Endothelial cell of umbilical vein (primary cell): ENCODE results near the gene MRPS23. TPM values are rescaled to one million over a fixed set of nuclear protein-coding genes. Genes with fewer than 3 reads are reported as not detected.

Experiments used
- BruUV-seq: library from RNA; stranded (reverse); fragments of 400-500 nt; replicated peaks from 2 replicates; lab custom pipeline; 2021; lab: Mats Ljungman, UMichigan
- CTCF ChIA-PET: fragments of 300-600, 350-600 bp; sonication (Branson Sonifier 250); formaldehyde crosslinking; loops from one replicate; lab custom pipeline; 2021; ENCODE audit warnings: antibody characterized with exemption, inconsistent platforms; lab: Charles Lee
- POLR2A ChIA-PET: fragments of 300-600, 350-600 bp; sonication (Branson Sonifier 250); formaldehyde crosslinking; loops from one replicate; lab custom pipeline; 2021; ENCODE audit warnings: antibody characterized with exemption, inconsistent platforms; lab: Charles Lee
- DNase-seq: peaks from one replicate; pipeline ENCODE4 v3.0.0-alpha.2; 2011; ENCODE audit warnings: low read depth, low spot score
- FAIRE-seq: peaks from 2 replicates; lab custom pipeline; 2011; peaks lifted over from hg19 to GRCh38; lab: Jason Lieb, UNC
- H2AFZ ChIP-seq: 2 replicates; pipeline ENCODE4 v1.6.0; 2012; ENCODE audit warnings: low read depth, low read length, control low read depth, inconsistent platforms
- H3K27ac ChIP-seq: 2 replicates; pipeline ENCODE4 v1.5.1; 2011; ENCODE audit warnings: low read depth, mild to moderate bottlenecking, control low read depth, low read length, moderate library complexity; ENCODE audit not compliant: insufficient read depth
- H3K27me3 ChIP-seq, 2 experiments: 2 replicates each; pipeline versions ENCODE4 v1.6.0 to v1.6.1; 2011; ENCODE audit warnings: low read length in 2 of 2, mixed read lengths in 1 of 2; ENCODE audit not compliant: control insufficient read depth in 2 of 2, insufficient read depth in 2 of 2
- H3K36me3 ChIP-seq, 2 experiments: 2 replicates in 1 of 2; 3 replicates in 1 of 2; pipeline ENCODE4 v1.5.1; 2011; ENCODE audit warnings: low read length in 2 of 2, mild to moderate bottlenecking in 1 of 2, moderate library complexity in 1 of 2; ENCODE audit not compliant: control insufficient read depth in 2 of 2, insufficient read depth in 2 of 2; ENCODE audit errors: extremely low read depth in 1 of 2
- H3K4me1 ChIP-seq: 3 replicates; pipeline ENCODE4 v1.5.1; 2011; ENCODE audit warnings: mild to moderate bottlenecking, low read length; ENCODE audit not compliant: control insufficient read depth, insufficient read depth; ENCODE audit errors: extremely low read depth
- H3K4me2 ChIP-seq: 2 replicates; pipeline ENCODE4 v1.6.1; 2011; ENCODE audit warnings: low read length, control low read depth, mixed read lengths; ENCODE audit not compliant: insufficient read depth
- H3K4me3 ChIP-seq, 3 experiments: fragments of 200-600 bp in 1 of 3; sonication (generic), shearing (Covaris generic) in 1 of 3; replicated peaks in 1 of 3; 2 replicates each; pipeline ENCODE4 v1.5.1; 2011 to 2016; ENCODE audit warnings: control low read depth in 3 of 3, low read length in 3 of 3, mild to moderate bottlenecking in 2 of 3, inconsistent platforms in 1 of 3, low read depth in 1 of 3, moderate library complexity in 1 of 3; ENCODE audit not compliant: insufficient read depth in 1 of 3
- H3K79me2 ChIP-seq: 2 replicates; pipeline ENCODE4 v1.6.0; 2012; ENCODE audit warnings: low read length, inconsistent platforms; ENCODE audit not compliant: control insufficient read depth, insufficient read depth
- H3K9ac ChIP-seq: replicated peaks from 2 replicates; pipeline ENCODE3; 2011; ENCODE audit warnings: low read length, control low read depth; ENCODE audit not compliant: insufficient read depth; ENCODE audit errors: extremely low read depth
- H3K9me1 ChIP-seq: replicated peaks from 3 replicates; pipeline ENCODE4 v1.6.0; 2011; ENCODE audit warnings: mild to moderate bottlenecking, low read length; ENCODE audit not compliant: control insufficient read depth, insufficient read depth; ENCODE audit errors: extremely low read depth
- H3K9me3 ChIP-seq: replicated peaks from 2 replicates; pipeline ENCODE4 v1.5.1; 2012; ENCODE audit warnings: low read length, inconsistent platforms; ENCODE audit not compliant: control insufficient read depth, insufficient read depth
- H4K20me1 ChIP-seq: replicated peaks from 2 replicates; pipeline ENCODE3; 2011; ENCODE audit warnings: mild to moderate bottlenecking, low read length; ENCODE audit not compliant: control insufficient read depth, insufficient read depth; ENCODE audit errors: extremely low read depth
- EZH2 ChIP-seq: IDR thresholded peaks from 2 replicates; pipeline ENCODE4 v1.6.1; 2012; ENCODE audit warnings: borderline replicate concordance, low read depth, mild to moderate bottlenecking, moderate library complexity, low read length, inconsistent platforms; ENCODE audit not compliant: severe bottlenecking
- FOS ChIP-seq: IDR thresholded peaks from 2 replicates; pipeline ENCODE4 v1.6.1; 2011; ENCODE audit warnings: mild to moderate bottlenecking, low read length, moderate library complexity, borderline replicate concordance; ENCODE audit not compliant: insufficient read depth
- GATA2 ChIP-seq: IDR thresholded peaks from 2 replicates; pipeline ENCODE4 v1.7.0; 2011; ENCODE audit warnings: low read depth, mild to moderate bottlenecking, moderate library complexity, mixed read lengths, low read length; ENCODE audit not compliant: insufficient read length, insufficient read depth
- JUN ChIP-seq: IDR thresholded peaks from 2 replicates; pipeline ENCODE4 v1.6.1; 2011; ENCODE audit warnings: borderline replicate concordance, low read depth; ENCODE audit not compliant: insufficient read length, insufficient read depth
- MYC ChIP-seq: IDR thresholded peaks from one replicate; pipeline ENCODE4 v1.6.1; 2011; ENCODE audit warnings: mild to moderate bottlenecking, low read depth, low read length
- POLR2A ChIP-seq: IDR thresholded peaks from 2 replicates; pipeline ENCODE4 v1.6.1; 2012; ENCODE audit warnings: low read depth, mild to moderate bottlenecking, control low read depth, low read length
- POLR2AphosphoS5 ChIP-seq: IDR thresholded peaks from 2 replicates; pipeline ENCODE4 v1.6.1; 2012; ENCODE audit warnings: low read depth, mild to moderate bottlenecking, control low read depth, low read length, moderate library complexity; ENCODE audit not compliant: insufficient read depth
- dilution Hi-C: fragments of 300-500 bp; cut with MboI; formaldehyde crosslinking; loops from one replicate; pipeline ENCODE4 v1.15.0; 2019; ENCODE audit warnings: low sequenced_read_pairs; ENCODE audit not compliant: extremely low pct_ligation_motif_present
- intact Hi-C: fragments of 100-400 bp; cut with micrococcal nuclease; formaldehyde crosslinking; loops from one replicate; pipeline ENCODE4 v1.10.0; 2022
- polyA plus RNA-seq, 4 experiments: library from polyadenylated mRNA; depleted of rRNA in 3 of 4; stranded (reverse) in 3 of 4; unstranded in 1 of 4; fragments of >200 nt; gene quantifications; 2 replicates each; pipeline versions ENCODE4 v1.2.1 to v1.2.3, GENCODE V29; 2011 to 2012; ENCODE audit warnings: missing spikeins in 1 of 4
- total RNA-seq: library from RNA; stranded (reverse); gene quantifications from 2 replicates; pipeline ENCODE4 v1.2.3, GENCODE V29; 2021
- TF ChIP-seq, protein P1 (sequence below), 2 donors: IDR thresholded peaks; 1 replicate in 1 of 2; 2 replicates in 1 of 2; pipeline ENCODE4 v1.5.1; 2011; ENCODE audit warnings: low read length in 2 of 2, mild to moderate bottlenecking in 2 of 2, moderate library complexity in 2 of 2, control low read depth in 1 of 2, inconsistent platforms in 1 of 2, low read depth in 1 of 2; ENCODE audit not compliant: insufficient read depth in 1 of 2; ENCODE audit errors: extremely low read depth in 1 of 2
- TF ChIP-seq, protein P2 (sequence below): IDR thresholded peaks from 2 replicates; pipeline ENCODE4 v1.6.1; 2011; ENCODE audit not compliant: insufficient read depth, insufficient read length

Gene MRPS23
- total and polyA plus RNA-seq, 2 donors (not counting 3 experiments of a cell fraction or from before 2014, with no cell fraction given), result 39.9 to 46.2 TPM

DNA sequence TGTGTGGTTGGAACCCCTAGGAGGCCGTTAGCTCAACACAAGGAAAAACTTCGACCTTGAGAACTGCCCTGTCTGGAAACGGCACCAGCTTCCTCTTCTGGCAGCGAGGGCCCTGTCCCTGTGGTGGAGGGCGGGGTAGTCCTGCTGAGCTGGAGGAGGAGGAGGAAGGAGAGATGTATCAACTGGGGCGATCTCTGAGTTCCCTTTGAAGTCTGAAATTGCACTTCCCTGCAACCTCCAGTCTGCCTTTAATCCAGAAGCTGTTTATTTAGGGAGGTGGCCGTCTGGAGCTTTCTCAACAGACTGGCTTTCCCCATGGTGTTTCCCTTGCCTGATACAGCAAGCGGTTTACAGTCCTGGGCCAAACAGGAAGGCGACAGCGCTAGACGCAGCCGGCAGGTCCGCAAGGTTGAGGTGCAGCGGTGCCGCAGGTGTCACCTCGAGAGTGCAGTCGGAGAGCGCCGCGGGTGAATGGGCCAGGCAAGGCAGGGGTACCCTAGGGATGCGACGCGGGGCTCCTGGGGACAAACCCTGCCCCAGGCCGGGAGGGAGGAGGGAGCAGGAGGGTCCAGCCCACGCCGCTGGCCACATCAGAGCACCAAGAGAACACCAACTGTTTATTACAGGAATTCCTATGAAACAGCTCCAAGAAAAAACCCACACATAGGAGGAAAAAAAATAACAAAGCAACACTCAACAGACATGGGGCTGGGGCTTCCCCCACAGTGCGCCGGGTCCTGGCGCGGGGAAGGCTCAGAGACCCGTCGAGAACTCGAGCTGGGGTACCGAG, 11.4 kb upstream of the MRPS23 start:
- no TSS peak for BruUV-seq
- H3K36me3 ChIP-seq, result no peaks in the 10 kb centered on the region
- no peaks in the 10 kb centered on the region for H3K79me2 ChIP-seq
- DNase-seq (peak; percentile 30), FAIRE-seq (peak; percentile 80)
- H4K20me1 ChIP-seq, result no peaks in the 10 kb centered on the region
- peak overlapping the region; percentile 76 for H3K4me2 ChIP-seq
- intact Hi-C loops (loop anchor here (1.0 kb wide), 1 partner anchor 126 kb away; no protein-coding TSS in a partner anchor), dilution Hi-C loops (loop anchor here (25.0 kb wide), 1 partner anchor 126 kb away; the partner anchor contains the start of gene VEZF1)
- CTCF ChIA-PET, result interaction anchor here (0.5 to 18.8 kb wide), 13 partner anchors 10 to 388 kb away, joined by 3 to 584 read pairs (median 27); partner anchors contain the start of genes CUEDC1 and VEZF1
- peak overlapping the region; percentile 35 for H2AFZ ChIP-seq
- TF ChIP-seq MYC (no peak), POLR2A (no peak), FOS (no peak), GATA2 (no peak), EZH2 (no peak), POLR2AphosphoS5 (no peak), JUN (no peak)
- TF ChIP-seq, protein P1, sequence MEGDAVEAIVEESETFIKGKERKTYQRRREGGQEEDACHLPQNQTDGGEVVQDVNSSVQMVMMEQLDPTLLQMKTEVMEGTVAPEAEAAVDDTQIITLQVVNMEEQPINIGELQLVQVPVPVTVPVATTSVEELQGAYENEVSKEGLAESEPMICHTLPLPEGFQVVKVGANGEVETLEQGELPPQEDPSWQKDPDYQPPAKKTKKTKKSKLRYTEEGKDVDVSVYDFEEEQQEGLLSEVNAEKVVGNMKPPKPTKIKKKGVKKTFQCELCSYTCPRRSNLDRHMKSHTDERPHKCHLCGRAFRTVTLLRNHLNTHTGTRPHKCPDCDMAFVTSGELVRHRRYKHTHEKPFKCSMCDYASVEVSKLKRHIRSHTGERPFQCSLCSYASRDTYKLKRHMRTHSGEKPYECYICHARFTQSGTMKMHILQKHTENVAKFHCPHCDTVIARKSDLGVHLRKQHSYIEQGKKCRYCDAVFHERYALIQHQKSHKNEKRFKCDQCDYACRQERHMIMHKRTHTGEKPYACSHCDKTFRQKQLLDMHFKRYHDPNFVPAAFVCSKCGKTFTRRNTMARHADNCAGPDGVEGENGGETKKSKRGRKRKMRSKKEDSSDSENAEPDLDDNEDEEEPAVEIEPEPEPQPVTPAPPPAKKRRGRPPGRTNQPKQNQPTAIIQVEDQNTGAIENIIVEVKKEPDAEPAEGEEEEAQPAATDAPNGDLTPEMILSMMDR (IDR thresholded peaks at IDR 0.05; ENCODE audit: extremely low read depth in 1 of 2, insufficient read depth in 1 of 2, low read depth in 1 of 2, low read length in 2 of 2), result no peak
- TF ChIP-seq, protein P2, sequence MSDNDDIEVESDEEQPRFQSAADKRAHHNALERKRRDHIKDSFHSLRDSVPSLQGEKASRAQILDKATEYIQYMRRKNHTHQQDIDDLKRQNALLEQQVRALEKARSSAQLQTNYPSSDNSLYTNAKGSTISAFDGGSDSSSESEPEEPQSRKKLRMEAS, result no peak
- H3K9ac ChIP-seq, result peak overlapping the region; percentile 44
- H3K9me3 ChIP-seq, result no peaks in the 10 kb centered on the region
- no peak overlapping the region for H3K27ac ChIP-seq
- POLR2A ChIA-PET, result interaction anchor here (0.7 to 2.4 kb wide), 5 partner anchors 14 to 146 kb away, joined by 3 to 8 read pairs (median 4); partner anchors contain the start of gene SRSF1
- no peaks in the 10 kb centered on the region for H3K27me3 ChIP-seq
- no peaks in the 10 kb centered on the region for H3K9me1 ChIP-seq
- peaks cover 17% of the 10 kb centered on the region for H3K4me1 ChIP-seq
- H3K4me3 ChIP-seq, result peak overlapping the region; percentile 21 to 49 (median 31)
